ENCODE measurements around the gene SLC9A5. TPM values are rescaled to one million over a fixed set of nuclear protein-coding genes. Genes with fewer than 3 reads are reported as not detected.

Gene SLC9A5
- total RNA-seq, 1 donor from 2014 or later, result 2.8 TPM

DNA sequence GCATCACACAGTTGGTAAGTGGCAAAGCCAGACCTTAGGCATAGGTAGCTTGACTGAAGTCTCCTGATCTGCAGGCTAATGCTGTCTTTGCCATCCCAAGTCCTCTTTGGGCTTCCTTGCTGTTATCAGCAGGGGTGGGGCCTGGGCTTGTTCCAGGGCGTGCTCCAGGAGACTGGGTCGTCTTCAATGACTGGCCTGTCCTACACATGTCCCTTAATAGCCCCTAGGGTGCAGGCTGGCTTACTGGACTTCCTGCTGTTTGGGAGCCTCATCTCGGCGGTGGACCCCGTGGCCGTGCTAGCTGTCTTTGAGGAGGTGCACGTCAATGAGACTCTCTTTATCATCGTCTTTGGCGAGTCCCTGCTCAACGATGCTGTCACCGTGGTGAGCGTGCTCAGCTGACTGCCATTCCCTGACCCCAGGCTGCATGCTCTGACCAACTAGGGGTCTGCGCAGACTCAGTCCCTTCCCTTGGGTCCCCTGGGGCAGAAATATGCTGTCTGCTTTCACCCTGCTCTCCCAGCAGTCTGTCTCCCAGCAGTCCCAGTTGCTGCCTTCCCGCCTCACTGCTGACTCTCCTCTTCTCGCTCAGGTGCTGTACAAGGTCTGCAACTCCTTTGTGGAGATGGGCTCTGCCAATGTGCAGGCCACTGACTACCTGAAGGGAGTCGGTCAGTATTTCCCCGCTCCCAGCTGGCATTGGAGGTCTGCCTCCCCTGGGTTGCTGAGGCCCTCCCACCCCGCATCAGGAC lies 6.2 kb downstream of the SLC9A5 start:
- Histone ChIP-seq H3K4me1 (no peaks in the 10 kb centered on the region), H3K27me3 (ENCODE audit: low read depth) (peaks cover 6% of the 10 kb centered on the region), H3K4me3 (no peak overlapping the region), H3K36me3 (no peaks in the 10 kb centered on the region), H3K9me3 (no peaks in the 10 kb centered on the region), H3K27ac (no peak overlapping the region)
- TF ChIP-seq, protein P1, sequence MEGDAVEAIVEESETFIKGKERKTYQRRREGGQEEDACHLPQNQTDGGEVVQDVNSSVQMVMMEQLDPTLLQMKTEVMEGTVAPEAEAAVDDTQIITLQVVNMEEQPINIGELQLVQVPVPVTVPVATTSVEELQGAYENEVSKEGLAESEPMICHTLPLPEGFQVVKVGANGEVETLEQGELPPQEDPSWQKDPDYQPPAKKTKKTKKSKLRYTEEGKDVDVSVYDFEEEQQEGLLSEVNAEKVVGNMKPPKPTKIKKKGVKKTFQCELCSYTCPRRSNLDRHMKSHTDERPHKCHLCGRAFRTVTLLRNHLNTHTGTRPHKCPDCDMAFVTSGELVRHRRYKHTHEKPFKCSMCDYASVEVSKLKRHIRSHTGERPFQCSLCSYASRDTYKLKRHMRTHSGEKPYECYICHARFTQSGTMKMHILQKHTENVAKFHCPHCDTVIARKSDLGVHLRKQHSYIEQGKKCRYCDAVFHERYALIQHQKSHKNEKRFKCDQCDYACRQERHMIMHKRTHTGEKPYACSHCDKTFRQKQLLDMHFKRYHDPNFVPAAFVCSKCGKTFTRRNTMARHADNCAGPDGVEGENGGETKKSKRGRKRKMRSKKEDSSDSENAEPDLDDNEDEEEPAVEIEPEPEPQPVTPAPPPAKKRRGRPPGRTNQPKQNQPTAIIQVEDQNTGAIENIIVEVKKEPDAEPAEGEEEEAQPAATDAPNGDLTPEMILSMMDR (IDR thresholded peaks at IDR 0.05), result no peak
- no peak for ATAC-seq
- intact Hi-C loops (cut with DNase I), result no loop called here
- no peak for DNase-seq

DNA sequence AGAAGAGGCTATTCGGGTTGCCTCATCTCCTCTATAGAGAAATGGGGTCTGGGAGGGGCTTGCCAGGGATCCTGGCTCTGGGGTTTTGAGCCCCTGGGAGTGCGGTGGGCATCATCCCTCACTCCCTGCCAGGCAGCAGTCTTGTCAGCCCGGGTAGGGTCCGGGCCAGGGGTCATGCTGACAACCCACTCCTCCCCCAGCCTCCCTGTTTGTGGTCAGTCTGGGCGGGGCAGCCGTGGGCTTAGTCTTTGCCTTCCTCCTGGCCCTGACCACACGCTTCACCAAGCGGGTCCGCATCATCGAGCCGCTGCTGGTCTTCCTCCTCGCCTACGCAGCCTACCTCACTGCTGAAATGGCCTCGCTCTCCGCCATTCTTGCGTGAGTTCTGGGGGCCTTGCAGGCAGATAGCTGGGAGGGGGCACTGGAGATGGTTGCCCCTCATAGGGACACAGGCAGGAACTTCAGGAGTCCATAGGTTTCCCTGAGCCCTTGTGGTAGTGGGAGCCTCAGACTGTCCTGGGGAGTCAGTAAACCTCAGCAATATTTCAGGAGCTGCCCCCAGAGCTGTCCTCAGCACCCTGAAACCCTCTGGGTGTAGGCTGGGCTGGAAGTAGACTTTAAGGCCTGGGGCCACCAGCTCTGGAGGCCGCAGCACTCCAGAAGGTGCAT lies 6.9 kb downstream of the SLC9A5 start:
- Histone ChIP-seq H3K36me3 (no peaks in the 10 kb centered on the region), H3K4me1 (no peaks in the 10 kb centered on the region), H3K9me3 (no peaks in the 10 kb centered on the region), H3K27ac (no peak overlapping the region), H3K27me3 (ENCODE audit: low read depth) (peaks cover under 1% of the 10 kb centered on the region), H3K4me3 (no peak overlapping the region)
- DNase-seq, result no peak
- TF ChIP-seq, protein P1 (IDR thresholded peaks at IDR 0.05), result no peak
- ATAC-seq, result no peak
- intact Hi-C loops (cut with DNase I), result no loop called here

DNA sequence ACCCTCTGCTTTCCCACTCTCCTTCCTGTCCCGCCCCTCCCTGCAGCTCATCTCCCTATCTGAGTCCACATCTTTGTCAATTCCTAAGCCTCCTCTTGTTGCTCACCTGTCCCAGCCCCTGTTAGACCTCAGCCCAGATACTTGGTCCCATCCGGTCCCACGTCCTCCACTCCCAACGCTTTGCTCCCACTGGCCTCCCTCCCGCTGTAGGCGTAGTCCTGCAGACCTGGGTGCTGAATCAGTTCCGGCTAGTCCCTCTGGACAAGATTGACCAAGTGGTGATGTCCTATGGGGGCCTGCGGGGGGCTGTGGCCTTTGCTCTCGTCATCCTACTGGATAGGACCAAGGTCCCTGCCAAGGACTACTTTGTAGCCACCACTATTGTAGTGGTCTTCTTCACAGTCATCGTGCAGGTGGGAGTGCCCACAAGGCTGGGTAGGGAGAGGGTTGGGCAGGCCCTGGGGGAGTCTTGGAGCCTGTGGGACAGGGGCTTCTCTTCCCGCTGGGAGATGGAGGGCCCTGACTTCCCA lies 8.0 kb downstream of the SLC9A5 start:
- no peaks in the 10 kb centered on the region for H3K27me3 ChIP-seq (ENCODE audit: low read depth)
- TF ChIP-seq, protein P1 (IDR thresholded peaks at IDR 0.05), result no peak
- no peaks in the 10 kb centered on the region for H3K9me3 ChIP-seq
- H3K4me1 ChIP-seq, result no peaks in the 10 kb centered on the region
- no peaks in the 10 kb centered on the region for H3K36me3 ChIP-seq
- no peak overlapping the region for H3K4me3 ChIP-seq
- no peak overlapping the region for H3K27ac ChIP-seq
- intact Hi-C loops (cut with DNase I), result no loop called here
- ATAC-seq (no peak), DNase-seq (no peak)

DNA sequence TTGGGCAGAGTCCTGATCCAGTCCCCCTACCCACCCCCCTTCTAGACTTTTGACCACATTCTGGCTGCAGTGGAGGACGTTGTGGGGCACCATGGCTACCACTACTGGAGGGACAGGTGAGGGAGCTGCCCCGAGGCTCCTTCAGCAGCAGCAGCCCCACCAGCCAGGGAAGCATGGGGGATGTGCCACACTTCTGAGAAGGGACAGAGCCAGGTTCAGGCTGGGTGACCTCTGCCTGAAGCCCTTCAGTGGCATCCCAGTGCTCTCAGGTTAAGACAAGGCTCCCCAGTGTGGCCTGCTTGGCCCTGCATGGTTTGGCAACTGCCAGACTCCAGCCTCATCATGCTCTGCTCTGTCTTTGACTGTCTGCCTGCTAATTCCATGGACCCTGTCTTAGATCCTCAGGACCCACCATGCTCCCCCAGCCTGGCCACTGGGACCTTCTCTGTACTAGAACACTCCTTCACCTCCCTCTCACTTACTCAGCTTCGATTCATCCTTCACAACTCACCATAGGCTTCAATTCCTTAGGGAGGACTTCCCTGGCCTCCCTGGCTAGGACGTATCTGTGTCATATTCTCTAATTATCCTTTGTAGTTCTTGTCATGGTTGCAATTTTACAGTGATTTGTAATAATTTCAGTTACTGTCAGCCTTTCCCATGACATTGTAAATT lies 8.8 kb downstream of the SLC9A5 start:
- Histone ChIP-seq H3K9me3 (no peaks in the 10 kb centered on the region), H3K27me3 (ENCODE audit: low read depth) (no peaks in the 10 kb centered on the region), H3K36me3 (no peaks in the 10 kb centered on the region), H3K4me3 (no peak overlapping the region), H3K4me1 (no peaks in the 10 kb centered on the region), H3K27ac (no peak overlapping the region)
- ATAC-seq (no peak), DNase-seq (no peak)
- TF ChIP-seq, protein P1 (IDR thresholded peaks at IDR 0.05), result no peak
- intact Hi-C loops (cut with DNase I), result no loop called here

DNA sequence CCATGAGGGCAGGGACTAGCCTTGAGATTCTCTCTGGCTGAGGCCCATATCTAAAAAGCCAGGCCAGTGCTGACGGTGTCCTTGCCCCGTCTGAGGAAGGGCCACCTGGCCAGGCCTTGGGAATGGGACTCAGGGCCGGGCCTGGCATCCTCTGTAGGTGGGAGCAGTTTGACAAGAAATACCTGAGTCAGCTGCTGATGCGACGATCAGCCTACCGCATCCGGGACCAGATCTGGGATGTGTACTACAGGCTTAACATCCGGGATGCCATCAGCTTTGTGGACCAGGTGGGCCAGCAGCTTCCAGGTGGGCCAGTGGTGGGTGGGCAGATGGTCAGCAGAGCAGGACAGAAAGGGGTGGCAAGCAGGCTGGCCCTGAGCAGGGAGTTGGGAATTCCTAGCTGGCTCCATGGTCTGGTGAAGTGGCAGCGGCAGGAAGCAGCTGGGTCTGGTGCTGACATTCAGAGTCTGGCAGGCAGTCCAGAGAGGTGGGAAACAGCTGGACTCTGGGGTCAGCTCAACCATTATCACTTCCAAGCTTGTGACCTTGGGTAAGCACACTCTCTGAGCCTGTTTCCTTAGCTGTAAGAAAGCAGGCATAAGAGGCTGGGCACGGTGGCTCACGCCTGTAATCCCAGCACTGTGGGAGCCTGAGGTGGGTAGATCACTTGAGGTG lies 9.5 kb downstream of the SLC9A5 start:
- Histone ChIP-seq H3K4me1 (no peaks in the 10 kb centered on the region), H3K27me3 (ENCODE audit: low read depth) (no peaks in the 10 kb centered on the region), H3K36me3 (no peaks in the 10 kb centered on the region), H3K4me3 (no peak overlapping the region), H3K9me3 (no peaks in the 10 kb centered on the region), H3K27ac (no peak overlapping the region)
- peak; percentile 24 for DNase-seq
- ATAC-seq, result no peak
- TF ChIP-seq, protein P1 (IDR thresholded peaks at IDR 0.05), result no peak
- intact Hi-C loops (cut with DNase I), result no loop called here

All from lower lobe of right lung (tissue), 2 donors.